Measurements from ENCODE around the gene ENTPD1.

The ENTPD1 gene

DNA sequence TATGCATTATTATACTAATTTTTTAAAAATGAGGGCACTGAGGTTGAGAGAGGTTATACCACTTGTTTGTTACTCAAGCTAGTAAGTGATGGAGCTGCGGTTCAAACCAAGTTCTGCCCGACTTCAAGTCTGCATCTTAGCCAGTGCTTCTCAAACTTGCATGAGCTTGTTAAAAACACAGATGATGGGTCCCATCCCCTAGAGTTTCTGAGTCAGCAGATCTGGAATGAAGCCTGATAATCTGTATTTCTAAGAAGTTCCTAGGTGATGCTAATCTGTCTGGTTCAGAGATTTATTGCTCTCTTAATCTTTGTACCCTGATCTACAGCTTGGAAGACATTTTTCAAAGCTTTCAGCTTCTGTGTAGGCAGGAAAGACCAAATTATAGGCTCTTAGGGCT lies 84.2 kb downstream of the ENTPD1 start:
- intact Hi-C loops (cut with DNase I; ENCODE audit: low total_unique reads), result loop anchor here (5.0 kb wide), 1 partner anchor 98 kb away; no protein-coding TSS in a partner anchor
- Histone ChIP-seq H3K27ac (peak overlapping the region in 1 of 2 donors; percentile 39), H3K4me1 (peaks cover 0 to 66% (median 15%) of the 10 kb centered on the region in 4 donors), H3K27me3 (no peaks in the 10 kb centered on the region), H3K36me3 (peaks cover 7 to 14% (median 14%) of the 10 kb centered on the region in 3 donors), H3K9me3 (no peaks in the 10 kb centered on the region), H3K4me3 (no peak overlapping the region)
- no peak for DNase-seq
- TF ChIP-seq, protein P1, sequence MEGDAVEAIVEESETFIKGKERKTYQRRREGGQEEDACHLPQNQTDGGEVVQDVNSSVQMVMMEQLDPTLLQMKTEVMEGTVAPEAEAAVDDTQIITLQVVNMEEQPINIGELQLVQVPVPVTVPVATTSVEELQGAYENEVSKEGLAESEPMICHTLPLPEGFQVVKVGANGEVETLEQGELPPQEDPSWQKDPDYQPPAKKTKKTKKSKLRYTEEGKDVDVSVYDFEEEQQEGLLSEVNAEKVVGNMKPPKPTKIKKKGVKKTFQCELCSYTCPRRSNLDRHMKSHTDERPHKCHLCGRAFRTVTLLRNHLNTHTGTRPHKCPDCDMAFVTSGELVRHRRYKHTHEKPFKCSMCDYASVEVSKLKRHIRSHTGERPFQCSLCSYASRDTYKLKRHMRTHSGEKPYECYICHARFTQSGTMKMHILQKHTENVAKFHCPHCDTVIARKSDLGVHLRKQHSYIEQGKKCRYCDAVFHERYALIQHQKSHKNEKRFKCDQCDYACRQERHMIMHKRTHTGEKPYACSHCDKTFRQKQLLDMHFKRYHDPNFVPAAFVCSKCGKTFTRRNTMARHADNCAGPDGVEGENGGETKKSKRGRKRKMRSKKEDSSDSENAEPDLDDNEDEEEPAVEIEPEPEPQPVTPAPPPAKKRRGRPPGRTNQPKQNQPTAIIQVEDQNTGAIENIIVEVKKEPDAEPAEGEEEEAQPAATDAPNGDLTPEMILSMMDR (IDR thresholded peaks at IDR 0.05), result no peak

- DNase-seq, result no peak
- intact Hi-C loops (cut with DNase I; ENCODE audit: low total_unique reads), result loop anchor here (1.0 to 5.0 kb wide), 2 partner anchors 98 to 146 kb away; no protein-coding TSS in a partner anchor
- Histone ChIP-seq H3K36me3 (peaks cover 13 to 20% (median 19%) of the 10 kb centered on the region in 3 donors), H3K9me3 (no peaks in the 10 kb centered on the region), H3K4me1 (peaks cover 0 to 61% (median 15%) of the 10 kb centered on the region in 4 donors), H3K4me3 (no peak overlapping the region), H3K27me3 (no peaks in the 10 kb centered on the region), H3K27ac (peak overlapping the region; percentile 36 to 39)
- TF ChIP-seq, protein P1 (IDR thresholded peaks at IDR 0.05), result no peak
Measured at GRCh38 chr10:95840681-95841080, 84.7 kb downstream of the ENTPD1 start.

- TF ChIP-seq, protein P1 (IDR thresholded peaks at IDR 0.05), result peak; percentile 65 to 84
- peaks cover 13 to 30% (median 29%) of the 10 kb centered on the region in 3 donors for H3K36me3 ChIP-seq
- peaks cover 0 to 49% (median 15%) of the 10 kb centered on the region in 4 donors for H3K4me1 ChIP-seq
- H3K27ac ChIP-seq, result peak overlapping the region; percentile 36 to 39
- H3K4me3 ChIP-seq, result no peak overlapping the region
- intact Hi-C loops (cut with DNase I; ENCODE audit: low total_unique reads), result loop anchor here (1.0 to 5.0 kb wide), 2 partner anchors 100 to 148 kb away; no protein-coding TSS in a partner anchor
- peak in 1 of 2 donors; percentile 48 for DNase-seq
- H3K9me3 ChIP-seq, result no peaks in the 10 kb centered on the region
- no peaks in the 10 kb centered on the region for H3K27me3 ChIP-seq
Measured at GRCh38 chr10:95841661-95842498, 85.9 kb downstream of the ENTPD1 start.

- Histone ChIP-seq H3K27ac (no peak overlapping the region), H3K4me1 (peaks cover 0 to 19% (median 7%) of the 10 kb centered on the region in 4 donors), H3K36me3 (peaks cover 37 to 50% (median 49%) of the 10 kb centered on the region in 3 donors), H3K27me3 (no peaks in the 10 kb centered on the region), H3K9me3 (no peaks in the 10 kb centered on the region), H3K4me3 (no peak overlapping the region)
- TF ChIP-seq, protein P1 (IDR thresholded peaks at IDR 0.05), result no peak
- no peak for DNase-seq
- intact Hi-C loops (cut with DNase I; ENCODE audit: low total_unique reads), result no loop called here
Measured at GRCh38 chr10:95845411-95845810, 89.4 kb downstream of the ENTPD1 start.

DNA sequence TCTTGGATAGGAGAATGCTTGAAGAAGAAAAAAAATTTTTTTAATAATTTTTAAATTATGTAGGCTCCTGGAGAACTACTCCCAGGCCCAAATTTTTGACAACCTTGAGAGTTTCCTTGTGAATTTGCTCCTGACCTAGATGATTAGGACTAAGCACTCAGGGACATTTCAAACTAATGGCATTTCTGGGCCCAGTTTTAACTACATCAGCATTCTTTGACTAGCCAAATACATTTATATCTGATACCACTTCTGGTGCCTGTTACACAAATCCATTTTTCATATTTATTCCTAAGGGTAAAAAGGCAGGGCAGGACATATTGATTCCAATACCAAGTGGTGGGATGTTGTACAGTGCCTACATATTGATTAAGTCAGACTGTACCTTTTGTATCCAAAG lies 91.0 kb downstream of the ENTPD1 start:
- H3K27me3 ChIP-seq, result no peaks in the 10 kb centered on the region
- peaks cover 0 to 7% (median 0%) of the 10 kb centered on the region in 4 donors for H3K4me1 ChIP-seq
- H3K4me3 ChIP-seq, result no peak overlapping the region
- no peak overlapping the region for H3K27ac ChIP-seq
- DNase-seq, result no peak
- intact Hi-C loops (cut with DNase I; ENCODE audit: low total_unique reads), result no loop called here
- TF ChIP-seq, protein P1 (IDR thresholded peaks at IDR 0.05), result no peak
- peaks cover 40 to 50% (median 49%) of the 10 kb centered on the region in 3 donors for H3K36me3 ChIP-seq
- H3K9me3 ChIP-seq, result no peaks in the 10 kb centered on the region
